CD4-positive, alpha-beta T cell (primary cell): Measurements from ENCODE around the gene TBCEL. TPM values are rescaled to one million over a fixed set of nuclear protein-coding genes. Genes with fewer than 3 reads are reported as not detected.

Experiments used
- ATAC-seq: fragments of 200-7000 bp; cut with Tn5 transposase; one replicate; pipeline ENCODE4 v1.10.0; 2022; ENCODE audit warnings: mild to moderate bottlenecking; ENCODE audit not compliant: poor library complexity
- CTCF ChIA-PET: fragments of 350-600 bp; sonication (Branson Sonifier 250); formaldehyde crosslinking; loops from one replicate; lab custom pipeline; 2021; ENCODE audit warnings: antibody characterized with exemption, inconsistent platforms; lab: Charles Lee
- POLR2A ChIA-PET: fragments of 350-600 bp; sonication (Branson Sonifier 250); formaldehyde crosslinking; loops from one replicate; lab custom pipeline; 2021; ENCODE audit warnings: antibody characterized with exemption, inconsistent platforms; lab: Charles Lee
- DNase-seq, 14 experiments: peaks; one replicate each; pipeline ENCODE4 v3.0.0-alpha.2; 2013 to 2020; ENCODE audit warnings: mixed read lengths in 2 of 14
- H3K27ac ChIP-seq, 2 donors: one replicate each; pipeline versions ENCODE4 v1.5.1 to v1.7.0; 2013; ENCODE audit warnings: low read length in 2 of 2, low read depth in 1 of 2, mild to moderate bottlenecking in 1 of 2
- H3K27me3 ChIP-seq, 2 experiments: 1 replicate in 1 of 2; 2 replicates in 1 of 2; pipeline versions ENCODE4 v1.6.1 to v1.7.0; 2013; ENCODE audit warnings: low read length in 2 of 2, control low read depth in 1 of 2, mild to moderate bottlenecking in 1 of 2, moderate library complexity in 1 of 2; ENCODE audit not compliant: insufficient read depth in 2 of 2, control insufficient read depth in 1 of 2
- H3K36me3 ChIP-seq: one replicate; pipeline ENCODE4 v1.6.1; 2013; ENCODE audit warnings: low read length, control low read depth; ENCODE audit not compliant: insufficient read depth
- H3K4me1 ChIP-seq: one replicate; pipeline ENCODE4 v1.6.1; 2013; ENCODE audit warnings: low read length, control low read depth; ENCODE audit not compliant: insufficient read depth
- H3K4me3 ChIP-seq: one replicate; pipeline ENCODE4 v1.5.1; 2013; ENCODE audit warnings: mild to moderate bottlenecking, low read length, moderate library complexity
- H3K9me3 ChIP-seq, 2 experiments: 1 replicate in 1 of 2; 2 replicates in 1 of 2; pipeline versions ENCODE4 v1.6.1 to v1.7.0; 2013; ENCODE audit warnings: low read length in 2 of 2, mild to moderate bottlenecking in 2 of 2, control low read depth in 1 of 2, moderate library complexity in 1 of 2; ENCODE audit not compliant: control insufficient read depth in 1 of 2, insufficient read depth in 1 of 2
- H3K27ac Mint-ChIP-seq: one replicate; pipeline ENCODE4 v1.8.0; 2020; ENCODE audit warnings: mixed read lengths
- H3K27me3 Mint-ChIP-seq: one replicate; pipeline ENCODE4 v1.8.0; 2021; ENCODE audit warnings: mixed read lengths
- H3K36me3 Mint-ChIP-seq: one replicate; pipeline ENCODE4 v1.8.0; 2021; ENCODE audit warnings: low read depth, mixed read lengths
- H3K4me1 Mint-ChIP-seq: one replicate; pipeline ENCODE4 v1.8.0; 2021; ENCODE audit warnings: low read depth, mixed read lengths
- H3K4me3 Mint-ChIP-seq: one replicate; pipeline ENCODE4 v1.8.0; 2020; ENCODE audit warnings: mild to moderate bottlenecking, mixed read lengths
- H3K9me3 Mint-ChIP-seq: one replicate; pipeline ENCODE4 v1.8.0; 2020; ENCODE audit warnings: mixed read lengths
- intact Hi-C, 2 experiments: fragments of 100-400 bp; cut with DNase I in 1 of 2; cut with micrococcal nuclease in 1 of 2; formaldehyde crosslinking; loops; one replicate each; pipeline versions ENCODE4 v1.15.1 to v1.9.0; 2023 to 2025; cut with DNase I, micrococcal nuclease
- total RNA-seq, 174 experiments: library from RNA in 2 of 174; stranded (reverse) in 2 of 174; gene quantifications; one replicate each; pipeline ENCODE4 v1.2.3 and lab custom pipeline; 2021 to 2026
- TF ChIP-seq, protein P1 (sequence below): fragments of 200-600 bp; IDR thresholded peaks from one replicate; pipeline ENCODE4 v1.8.0; 2022; ENCODE audit warnings: antibody characterized with exemption, mild to moderate bottlenecking

Gene TBCEL
- total RNA-seq, 2 experiments from 2014 or later, result 19.4 to 20.3 TPM

DNA sequence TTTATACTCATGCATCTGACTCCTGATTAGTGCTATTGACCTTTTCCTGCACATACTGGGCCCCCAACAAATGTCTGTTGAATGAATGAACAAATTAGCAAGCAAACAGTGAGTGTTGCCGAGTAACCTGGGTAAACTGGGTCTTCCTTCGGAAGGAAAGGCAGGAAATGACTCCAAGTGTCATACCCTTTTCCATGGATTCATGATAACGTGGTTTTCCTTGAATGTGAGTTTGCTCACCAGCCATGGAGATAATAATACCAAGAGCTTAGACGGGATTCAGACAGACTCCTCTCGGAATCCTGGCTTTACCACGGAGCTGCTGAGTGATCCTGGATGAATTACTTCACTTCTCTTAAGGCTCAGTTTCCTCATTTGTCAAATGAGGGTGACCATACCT lies 93.9 kb downstream of the TBCEL start:
- Mint-ChIP-seq H3K27ac (no peak overlapping the region), H3K4me1 (no peaks in the 10 kb centered on the region), H3K36me3 (no peaks in the 10 kb centered on the region), H3K9me3 (no peaks in the 10 kb centered on the region), H3K27me3 (peaks cover 16% of the 10 kb centered on the region), H3K4me3 (no peak overlapping the region)
- intact Hi-C loops, result loop anchor here in 1 of 2 experiments (10.0 kb wide), 1 partner anchor 433 kb away; no protein-coding TSS in a partner anchor
- POLR2A ChIA-PET, result no interaction called here
- H3K4me3 ChIP-seq, result no peak overlapping the region
- peaks cover 2% of the 10 kb centered on the region in 2 experiments for H3K27me3 ChIP-seq
- no peaks in the 10 kb centered on the region for H3K4me1 ChIP-seq
- TF ChIP-seq, protein P1, sequence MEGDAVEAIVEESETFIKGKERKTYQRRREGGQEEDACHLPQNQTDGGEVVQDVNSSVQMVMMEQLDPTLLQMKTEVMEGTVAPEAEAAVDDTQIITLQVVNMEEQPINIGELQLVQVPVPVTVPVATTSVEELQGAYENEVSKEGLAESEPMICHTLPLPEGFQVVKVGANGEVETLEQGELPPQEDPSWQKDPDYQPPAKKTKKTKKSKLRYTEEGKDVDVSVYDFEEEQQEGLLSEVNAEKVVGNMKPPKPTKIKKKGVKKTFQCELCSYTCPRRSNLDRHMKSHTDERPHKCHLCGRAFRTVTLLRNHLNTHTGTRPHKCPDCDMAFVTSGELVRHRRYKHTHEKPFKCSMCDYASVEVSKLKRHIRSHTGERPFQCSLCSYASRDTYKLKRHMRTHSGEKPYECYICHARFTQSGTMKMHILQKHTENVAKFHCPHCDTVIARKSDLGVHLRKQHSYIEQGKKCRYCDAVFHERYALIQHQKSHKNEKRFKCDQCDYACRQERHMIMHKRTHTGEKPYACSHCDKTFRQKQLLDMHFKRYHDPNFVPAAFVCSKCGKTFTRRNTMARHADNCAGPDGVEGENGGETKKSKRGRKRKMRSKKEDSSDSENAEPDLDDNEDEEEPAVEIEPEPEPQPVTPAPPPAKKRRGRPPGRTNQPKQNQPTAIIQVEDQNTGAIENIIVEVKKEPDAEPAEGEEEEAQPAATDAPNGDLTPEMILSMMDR, result no peak
- no peak overlapping the region for H3K27ac ChIP-seq
- peaks cover 5 to 10% of the 10 kb centered on the region in 2 experiments for H3K9me3 ChIP-seq
- H3K36me3 ChIP-seq, result no peaks in the 10 kb centered on the region
- CTCF ChIA-PET, result no interaction called here
- no peak for ATAC-seq
- no peak for DNase-seq

DNA sequence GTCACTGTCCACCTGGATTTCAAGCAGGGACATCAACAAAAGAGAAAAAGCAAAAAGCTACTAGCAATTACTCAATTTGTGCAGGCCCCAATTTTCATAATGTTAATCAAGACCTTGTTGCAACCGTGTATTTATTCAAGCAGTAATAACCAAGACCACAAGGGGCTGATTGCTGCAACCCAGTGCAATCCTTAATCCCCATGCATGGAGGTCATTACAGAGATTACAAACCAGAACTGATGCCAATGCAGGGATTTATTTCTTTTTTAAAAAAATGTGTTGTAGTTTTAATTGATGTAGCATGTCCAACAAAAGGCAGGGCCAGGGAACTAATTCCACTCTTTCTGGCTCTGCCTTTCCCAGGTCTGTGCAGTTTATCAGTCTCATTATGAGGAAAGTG lies 95.5 kb downstream of the TBCEL start:
- H3K9me3 Mint-ChIP-seq, result no peaks in the 10 kb centered on the region
- peaks cover 5 to 10% of the 10 kb centered on the region in 2 experiments for H3K9me3 ChIP-seq
- DNase-seq, result no peak
- POLR2A ChIA-PET, result no interaction called here
- ATAC-seq, result no peak
- H3K4me3 Mint-ChIP-seq, result no peak overlapping the region
- TF ChIP-seq, protein P1, result no peak
- no peaks in the 10 kb centered on the region for H3K4me1 ChIP-seq
- H3K36me3 Mint-ChIP-seq, result no peaks in the 10 kb centered on the region
- no peak overlapping the region for H3K27ac Mint-ChIP-seq
- peaks cover 0 to 2% of the 10 kb centered on the region in 2 experiments for H3K27me3 ChIP-seq
- intact Hi-C loops, result loop anchor here in 1 of 2 experiments (10.0 kb wide), 1 partner anchor 435 kb away; no protein-coding TSS in a partner anchor
- no peak overlapping the region for H3K27ac ChIP-seq
- H3K27me3 Mint-ChIP-seq, result peaks cover 9% of the 10 kb centered on the region
- no peaks in the 10 kb centered on the region for H3K4me1 Mint-ChIP-seq
- no peaks in the 10 kb centered on the region for H3K36me3 ChIP-seq
- no peak overlapping the region for H3K4me3 ChIP-seq
- CTCF ChIA-PET, result no interaction called here

DNA sequence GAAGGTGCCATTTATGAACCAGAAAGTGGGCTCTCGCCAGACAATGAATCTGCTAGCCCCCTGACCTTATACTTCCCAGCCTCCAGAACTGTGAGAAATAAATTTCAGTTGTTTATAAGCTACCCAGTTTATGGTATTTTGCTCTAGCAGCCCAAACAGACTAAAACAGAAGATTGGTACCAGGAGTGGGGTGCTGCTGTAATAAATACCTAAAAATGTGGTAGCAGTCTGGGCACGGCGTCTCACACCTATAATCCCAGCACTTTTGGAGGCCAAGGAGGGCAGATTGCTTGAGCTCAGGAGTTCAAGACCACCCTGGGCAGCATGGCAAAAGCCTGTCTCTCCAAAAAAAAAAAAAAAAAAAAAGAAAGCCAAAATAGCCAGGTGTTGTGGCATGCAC lies 98.4 kb downstream of the TBCEL start:
- no peaks in the 10 kb centered on the region for H3K36me3 Mint-ChIP-seq
- POLR2A ChIA-PET, result no interaction called here
- Histone ChIP-seq H3K36me3 (no peaks in the 10 kb centered on the region), H3K9me3 (peaks cover 9 to 10% of the 10 kb centered on the region in 2 experiments), H3K27ac (no peak overlapping the region), H3K4me3 (no peak overlapping the region), H3K4me1 (no peaks in the 10 kb centered on the region), H3K27me3 (no peaks in the 10 kb centered on the region)
- no peaks in the 10 kb centered on the region for H3K27me3 Mint-ChIP-seq
- no peak for ATAC-seq
- TF ChIP-seq, protein P1, result no peak
- H3K27ac Mint-ChIP-seq, result no peak overlapping the region
- DNase-seq, result no peak
- no peak overlapping the region for H3K4me3 Mint-ChIP-seq
- no peaks in the 10 kb centered on the region for H3K9me3 Mint-ChIP-seq
- intact Hi-C loops, result no loop called here
- H3K4me1 Mint-ChIP-seq, result no peaks in the 10 kb centered on the region
- CTCF ChIA-PET, result no interaction called here
